NCI-H2081 treated with DMSO at 0.1 percent for 48 hours (cell line): ENCODE data around the gene SNAP25.

Experiments
- DNase-seq: peaks from one replicate; lab custom pipeline; 2025; lab: John Stamatoyannopoulos, UW

The SNAP25 gene

GRCh38 chr20:10216146-10216791 lies 2.4 kb upstream of the SNAP25 start:
- DNase-seq, result no peak

- DNase-seq, result peak; percentile 42
Measured at GRCh38 chr20:10217721-10218410, 764 bp upstream of the SNAP25 start.

DNA sequence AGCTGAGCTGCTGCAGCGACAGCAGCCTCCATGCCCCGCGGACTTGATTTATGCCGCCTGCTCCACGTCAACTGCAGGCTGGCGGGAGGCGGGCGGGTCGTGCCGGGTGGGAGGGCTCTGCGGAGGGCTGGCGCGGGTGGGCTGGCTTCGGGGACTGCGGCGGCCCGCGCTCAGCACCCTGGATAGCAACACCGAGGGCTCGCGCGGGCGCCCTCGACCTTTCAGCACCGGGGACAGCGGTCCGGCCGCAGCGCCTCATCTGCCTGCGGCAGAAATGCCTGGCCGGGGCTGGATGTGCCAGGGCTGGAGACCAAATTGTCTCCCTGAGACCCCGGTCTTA lies 792 bp downstream of the SNAP25 start:
- DNase-seq, result no peak

- DNase-seq, result no peak
Measured at GRCh38 chr20:10219993-10220750, 1.5 kb downstream of the SNAP25 start.

GRCh38 chr20:10221021-10221420 lies 2.4 kb downstream of the SNAP25 start:
- no peak for DNase-seq

GRCh38 chr20:10225439-10226060 lies 6.9 kb downstream of the SNAP25 start:
- DNase-seq, result no peak

GRCh38 chr20:10228330-10228729 lies 9.7 kb downstream of the SNAP25 start:
- no peak for DNase-seq

DNA sequence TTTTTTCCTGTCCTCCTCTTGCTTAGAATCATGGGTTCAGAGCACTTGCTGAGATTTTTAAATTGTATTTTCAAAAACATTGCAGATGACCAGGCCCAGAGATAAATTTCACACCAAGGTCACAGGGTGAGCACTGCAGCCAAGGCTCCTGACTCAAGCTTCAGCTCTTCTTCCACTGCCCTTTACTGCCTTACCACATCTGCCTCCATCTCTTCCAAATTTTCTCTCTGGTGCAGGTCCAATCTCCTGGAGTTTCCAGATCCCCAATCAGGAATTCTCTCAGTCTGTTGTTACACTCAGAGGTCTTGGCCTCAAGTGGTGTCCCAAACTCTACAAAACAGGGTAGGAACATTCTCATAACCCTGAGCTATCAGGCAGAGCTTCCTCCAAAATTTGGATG lies 12.7 kb downstream of the SNAP25 start:
- DNase-seq, result no peak

- DNase-seq, result no peak
Measured at GRCh38 chr20:10236540-10237533, 18.2 kb downstream of the SNAP25 start.

- DNase-seq, result no peak
Measured at GRCh38 chr20:10239954-10240353, 21.3 kb downstream of the SNAP25 start.

DNA sequence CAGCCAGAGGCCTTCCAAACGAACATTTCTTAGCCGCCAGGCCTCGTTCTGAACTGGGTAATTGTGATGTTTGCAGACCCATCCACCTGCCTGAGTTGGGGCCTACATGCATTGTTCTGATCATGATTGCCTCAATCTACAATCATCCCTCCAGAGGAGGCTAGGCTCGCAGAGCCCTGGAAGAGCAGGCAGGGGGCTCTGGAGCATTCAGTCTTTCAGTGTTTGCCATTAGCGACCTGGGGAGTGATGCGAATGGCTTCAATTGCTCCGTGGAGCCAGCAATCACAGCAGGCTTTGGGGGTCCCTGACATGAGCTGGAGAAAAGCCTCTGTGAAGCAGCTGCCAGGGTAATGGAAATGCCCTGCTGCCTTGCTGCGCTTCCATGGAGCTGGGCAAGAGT lies 22.0 kb downstream of the SNAP25 start:
- no peak for DNase-seq

DNA sequence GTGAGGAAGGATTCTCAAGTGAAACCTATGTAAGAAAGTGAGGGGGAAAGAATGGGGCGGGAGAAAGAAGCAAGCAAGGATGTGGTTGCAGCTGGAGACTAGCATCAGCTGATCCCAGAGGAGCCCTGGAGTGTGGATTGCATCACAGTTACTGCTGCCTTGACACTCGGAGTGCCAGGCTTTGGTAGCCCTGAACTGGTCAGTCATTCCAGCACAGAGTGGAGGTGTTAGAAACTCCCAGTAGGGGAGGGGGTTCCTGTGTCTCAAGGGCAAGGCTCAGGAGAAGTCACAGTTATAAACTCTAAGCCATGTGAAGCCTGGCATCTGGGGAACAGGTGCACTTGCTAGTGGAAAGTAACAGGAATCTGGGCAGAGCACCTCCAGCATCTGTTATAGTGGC lies 23.5 kb downstream of the SNAP25 start:
- DNase-seq, result no peak

- no peak for DNase-seq
Measured at GRCh38 chr20:10247440-10247839, 28.8 kb downstream of the SNAP25 start.

DNA sequence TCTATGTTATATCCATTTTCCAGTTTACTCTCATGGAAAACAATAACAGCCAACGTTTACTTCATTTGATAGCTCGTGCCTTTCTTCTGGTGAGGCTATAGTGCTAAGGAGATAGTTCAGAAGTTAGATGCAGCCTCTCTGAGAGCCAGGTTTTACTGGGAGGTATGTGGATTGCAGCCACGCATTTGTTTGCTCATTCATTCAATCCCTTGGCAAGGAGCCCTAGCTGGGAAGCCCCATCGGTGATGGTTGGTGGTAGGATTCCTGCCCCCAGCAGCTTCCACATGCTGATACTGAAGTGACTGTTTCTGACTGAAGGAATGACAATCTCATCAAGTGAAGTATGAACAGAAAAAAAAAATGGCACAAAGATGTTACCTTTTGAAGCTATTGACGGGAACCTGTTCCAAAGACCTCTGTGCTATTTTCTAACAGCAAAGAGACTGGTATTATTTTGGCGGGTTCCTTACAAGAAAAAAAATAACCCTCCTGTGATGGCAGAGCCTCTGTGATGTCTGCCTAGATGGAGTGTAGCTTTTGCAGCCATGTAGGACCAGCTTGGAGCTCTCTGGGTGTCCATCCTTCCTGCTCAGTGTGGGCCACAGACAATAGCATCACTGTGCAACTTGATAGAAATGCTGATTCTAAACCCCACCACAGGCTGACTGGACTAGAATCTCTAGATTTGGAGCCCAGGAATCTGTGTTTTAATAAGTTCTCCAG lies 30.6 kb downstream of the SNAP25 start:
- DNase-seq, result no peak

DNA sequence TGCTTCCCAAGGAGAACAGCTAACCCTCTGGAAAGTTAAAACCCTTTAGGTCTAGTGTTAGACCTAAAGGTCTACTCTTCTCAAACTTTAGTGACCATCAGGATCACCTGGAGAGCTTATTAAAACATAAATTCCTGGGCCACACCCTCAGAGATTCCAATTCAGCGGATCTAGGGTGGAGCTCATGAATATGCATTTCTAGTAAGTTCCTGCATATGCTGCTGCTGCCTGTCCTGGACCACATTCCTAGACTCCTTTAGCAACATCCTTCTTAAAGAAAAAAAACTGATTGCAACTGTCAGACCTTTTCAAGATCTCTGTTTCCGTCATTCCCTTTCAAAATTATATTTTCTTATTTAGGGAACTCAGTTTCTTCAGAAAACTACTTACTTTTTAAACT lies 31.2 kb downstream of the SNAP25 start:
- DNase-seq, result no peak

DNA sequence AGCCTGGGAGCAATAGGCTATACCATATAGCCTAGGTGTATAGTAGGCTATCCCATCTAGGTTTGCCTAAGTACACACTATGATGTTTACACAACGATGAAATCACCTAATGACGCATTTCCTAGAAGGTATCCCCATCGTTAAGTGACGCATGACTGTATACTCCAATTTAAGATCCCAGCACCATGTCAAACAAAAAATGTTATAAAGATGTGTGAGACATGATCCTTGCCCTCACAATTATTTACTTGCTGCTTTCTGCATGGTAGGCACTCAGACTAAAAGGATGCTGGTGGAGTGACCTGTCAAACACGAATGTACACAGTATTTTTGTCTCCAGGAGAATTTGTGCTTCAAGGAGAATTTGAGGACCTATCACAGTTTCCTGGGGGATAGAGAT lies 32.3 kb downstream of the SNAP25 start:
- no peak for DNase-seq

DNA sequence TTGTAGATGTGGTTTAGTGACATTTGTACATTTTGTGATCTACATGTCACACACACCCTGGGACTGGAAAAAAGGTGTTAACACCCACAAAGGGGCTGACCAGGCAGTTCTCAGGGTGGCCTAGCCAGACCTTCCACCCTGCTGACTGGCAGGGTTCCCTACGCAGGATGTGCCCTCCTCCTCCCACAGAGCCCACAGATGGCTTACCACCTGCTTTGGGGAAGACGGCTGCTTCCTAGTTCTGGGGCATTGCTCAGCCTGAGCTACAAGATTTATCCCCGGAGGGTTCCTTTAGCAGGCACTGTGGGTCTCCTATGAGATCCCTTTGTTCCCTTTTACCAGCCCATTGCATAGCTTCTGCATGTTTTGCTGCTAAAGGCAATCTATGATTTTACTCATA lies 35.1 kb downstream of the SNAP25 start:
- DNase-seq, result no peak

- no peak for DNase-seq
Measured at GRCh38 chr20:10255846-10256245, 37.2 kb downstream of the SNAP25 start.

DNA sequence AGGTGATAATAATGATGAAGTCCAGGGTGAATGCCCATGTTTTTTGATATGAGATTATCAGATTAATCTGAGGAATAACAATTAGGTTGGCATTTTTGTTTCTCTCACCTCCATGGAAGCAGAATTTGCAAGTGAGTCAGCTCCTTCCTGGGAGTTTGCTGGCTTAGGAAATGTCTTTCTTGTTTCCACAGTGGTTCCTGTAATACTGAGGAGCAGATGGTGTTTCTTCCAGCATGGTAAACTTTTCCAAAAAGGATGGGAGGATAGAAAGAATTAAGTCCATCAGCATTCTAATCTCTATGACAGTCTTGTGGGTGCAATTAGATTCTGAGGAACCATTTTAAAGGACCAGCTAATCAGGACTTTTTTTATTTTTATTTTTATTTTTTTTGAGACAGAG lies 40.5 kb downstream of the SNAP25 start:
- no peak for DNase-seq

GRCh38 chr20:10260316-10260715 lies 41.7 kb downstream of the SNAP25 start:
- DNase-seq, result no peak

GRCh38 chr20:10261702-10262101 lies 43.1 kb downstream of the SNAP25 start:
- no peak for DNase-seq
